CD8-positive, alpha-beta memory T cell (primary cell): ENCODE results near the gene ALG11. TPM values are rescaled to one million over a fixed set of nuclear protein-coding genes. Genes with fewer than 3 reads are reported as not detected.

Experiments
- CTCF ChIA-PET: fragments of 350-600 bp; sonication (Branson Sonifier 250); formaldehyde crosslinking; loops from one replicate; lab custom pipeline; 2021; ENCODE audit warnings: antibody characterized with exemption; lab: Charles Lee
- POLR2A ChIA-PET: fragments of 350-600 bp; sonication (Branson Sonifier 250); formaldehyde crosslinking; loops from one replicate; lab custom pipeline; 2021; ENCODE audit warnings: antibody characterized with exemption; lab: Charles Lee
- DNase-seq, 5 donors: peaks; one replicate each; pipeline versions ENCODE4 v3.0.0 to v3.0.0-alpha.2; 2020 to 2022; ENCODE audit warnings: mixed read lengths in 1 of 5
- H3K27ac ChIP-seq: one replicate; pipeline ENCODE4 v1.7.0; 2013; ENCODE audit warnings: low read depth, mild to moderate bottlenecking, low read length, moderate library complexity
- H3K27me3 ChIP-seq: 2 replicates; pipeline ENCODE4 v1.7.0; 2013; ENCODE audit warnings: low read length, mild to moderate bottlenecking; ENCODE audit not compliant: insufficient read depth, poor library complexity, severe bottlenecking
- H3K36me3 ChIP-seq: 2 replicates; pipeline ENCODE4 v1.7.0; 2013; ENCODE audit warnings: mild to moderate bottlenecking, low read length, moderate library complexity; ENCODE audit not compliant: insufficient read depth
- H3K4me1 ChIP-seq: 2 replicates; pipeline ENCODE4 v1.7.0; 2013; ENCODE audit warnings: mild to moderate bottlenecking, low read length, moderate library complexity; ENCODE audit not compliant: insufficient read depth
- H3K4me3 ChIP-seq: 2 replicates; pipeline ENCODE4 v1.7.0; 2013; ENCODE audit warnings: mild to moderate bottlenecking, low read length
- H3K9me3 ChIP-seq: 2 replicates; pipeline ENCODE4 v1.7.0; 2013; ENCODE audit warnings: mild to moderate bottlenecking, low read length
- H3K27ac Mint-ChIP-seq, 8 donors: one replicate each; pipeline ENCODE4 v1.8.0; 2020 to 2021; ENCODE audit warnings: mixed read lengths in 8 of 8, mild to moderate bottlenecking in 6 of 8, inconsistent platforms in 3 of 8, moderate library complexity in 3 of 8
- H3K27me3 Mint-ChIP-seq, 2 donors: one replicate each; pipeline ENCODE4 v1.8.0; 2020 to 2021; ENCODE audit warnings: mixed read lengths in 2 of 2, mild to moderate bottlenecking in 1 of 2, moderate library complexity in 1 of 2
- H3K36me3 Mint-ChIP-seq, 3 donors: one replicate each; pipeline ENCODE4 v1.8.0; 2020 to 2021; ENCODE audit warnings: mixed read lengths in 3 of 3, inconsistent platforms in 1 of 3, mild to moderate bottlenecking in 1 of 3
- H3K4me1 Mint-ChIP-seq, 3 donors: one replicate each; pipeline ENCODE4 v1.8.0; 2020 to 2021; ENCODE audit warnings: mixed read lengths in 3 of 3, inconsistent platforms in 1 of 3, mild to moderate bottlenecking in 1 of 3
- H3K4me3 Mint-ChIP-seq, 7 donors: one replicate each; pipeline ENCODE4 v1.8.0; 2020 to 2021; ENCODE audit warnings: mixed read lengths in 7 of 7, mild to moderate bottlenecking in 6 of 7, moderate library complexity in 4 of 7, inconsistent platforms in 2 of 7
- H3K9me3 Mint-ChIP-seq, 5 donors: one replicate each; pipeline ENCODE4 v1.8.0; 2020 to 2022; ENCODE audit warnings: mixed read lengths in 5 of 5, mild to moderate bottlenecking in 3 of 5, moderate library complexity in 2 of 5, inconsistent platforms in 1 of 5
- polyA plus RNA-seq: library from polyadenylated mRNA; unstranded; fragments of 300-500 nt; fragmentation: Illumina TruSeq; gene quantifications from one replicate; pipeline ENCODE4 v1.2.3, GENCODE V29; 2021
- total RNA-seq, 2 experiments: library from RNA; stranded (reverse); gene quantifications; one replicate each; pipeline ENCODE4 v1.2.3, GENCODE V29; 2021

Gene ALG11
- total and polyA plus RNA-seq, 3 experiments from 2014 or later: 28.7 to 32.5 (median 30.3) TPM

GRCh38 chr13:51988988-51989618 is 23.1 kb upstream of the ALG11 start:
- peaks cover 0 to 3% (median 2%) of the 10 kb centered on the region in 3 donors for H3K36me3 Mint-ChIP-seq

GRCh38 chr13:51993713-51994112 is 18.5 kb upstream of the ALG11 start:
- H3K27ac Mint-ChIP-seq: no peak overlapping the region
- ChIA-PET CTCF (no interaction called here), POLR2A (no interaction called here)
- no peak overlapping the region for H3K4me3 ChIP-seq
- no peaks in the 10 kb centered on the region for H3K9me3 Mint-ChIP-seq
- H3K36me3 Mint-ChIP-seq: no peaks in the 10 kb centered on the region
- peak overlapping the region; percentile 22 for H3K27ac ChIP-seq
- no peaks in the 10 kb centered on the region for H3K4me1 ChIP-seq
- no peak overlapping the region for H3K4me3 Mint-ChIP-seq
- H3K27me3 Mint-ChIP-seq: peaks cover 7 to 14% of the 10 kb centered on the region in 2 donors
- no peak for DNase-seq
- H3K36me3 ChIP-seq: no peaks in the 10 kb centered on the region
- no peaks in the 10 kb centered on the region for H3K4me1 Mint-ChIP-seq
- no peaks in the 10 kb centered on the region for H3K9me3 ChIP-seq
- H3K27me3 ChIP-seq: no peaks in the 10 kb centered on the region

More at GRCh38 chr13:51988988-51989618, 23.1 kb upstream of the ALG11 start:
- Mint-ChIP-seq H3K9me3 (peaks cover 0 to 5% (median 2%) of the 10 kb centered on the region in 5 donors), H3K27ac (no peak overlapping the region), H3K4me1 (no peaks in the 10 kb centered on the region), H3K27me3 (peaks cover 16 to 34% of the 10 kb centered on the region in 2 donors), H3K4me3 (no peak overlapping the region)
- H3K4me3 ChIP-seq: no peak overlapping the region
- H3K27me3 ChIP-seq: no peaks in the 10 kb centered on the region
- ChIA-PET CTCF (no interaction called here), POLR2A (no interaction called here)
- H3K36me3 ChIP-seq: no peaks in the 10 kb centered on the region
- H3K4me1 ChIP-seq: no peaks in the 10 kb centered on the region
- H3K9me3 ChIP-seq: no peaks in the 10 kb centered on the region
- no peak for DNase-seq
- no peak overlapping the region for H3K27ac ChIP-seq

GRCh38 chr13:51995677-51996551 is 16.3 kb upstream of the ALG11 start:
- Mint-ChIP-seq H3K36me3 (no peaks in the 10 kb centered on the region), H3K27ac (peak overlapping the region in 1 of 8 donors; percentile 52), H3K4me3 (no peak overlapping the region), H3K4me1 (no peaks in the 10 kb centered on the region), H3K9me3 (no peaks in the 10 kb centered on the region), H3K27me3 (peaks cover 9 to 27% of the 10 kb centered on the region in 2 donors)
- Histone ChIP-seq H3K27ac (peak overlapping the region; percentile 47), H3K36me3 (no peaks in the 10 kb centered on the region), H3K4me3 (no peak overlapping the region), H3K4me1 (no peaks in the 10 kb centered on the region), H3K27me3 (no peaks in the 10 kb centered on the region), H3K9me3 (no peaks in the 10 kb centered on the region)
- DNase-seq: no peak
- CTCF ChIA-PET: no interaction called here
- POLR2A ChIA-PET: no interaction called here

- Histone ChIP-seq H3K9me3 (no peaks in the 10 kb centered on the region), H3K27me3 (no peaks in the 10 kb centered on the region), H3K4me3 (no peak overlapping the region), H3K27ac (no peak overlapping the region), H3K4me1 (no peaks in the 10 kb centered on the region), H3K36me3 (no peaks in the 10 kb centered on the region)
- Mint-ChIP-seq H3K36me3 (no peaks in the 10 kb centered on the region), H3K9me3 (no peaks in the 10 kb centered on the region), H3K4me3 (no peak overlapping the region), H3K27ac (no peak overlapping the region), H3K27me3 (peaks cover 8 to 30% of the 10 kb centered on the region in 2 donors), H3K4me1 (no peaks in the 10 kb centered on the region)
- no peak for DNase-seq
- ChIA-PET POLR2A (no interaction called here), CTCF (no interaction called here)
Measured at GRCh38 chr13:51996641-51997040, 15.6 kb upstream of the ALG11 start.

- H3K4me1 Mint-ChIP-seq: no peaks in the 10 kb centered on the region
- ChIA-PET POLR2A (no interaction called here), CTCF (no interaction called here)
- DNase-seq: no peak
- H3K27ac ChIP-seq: no peak overlapping the region
- H3K36me3 ChIP-seq: no peaks in the 10 kb centered on the region
- H3K27me3 Mint-ChIP-seq: peaks cover 8 to 30% of the 10 kb centered on the region in 2 donors
- no peaks in the 10 kb centered on the region for H3K36me3 Mint-ChIP-seq
- no peak overlapping the region for H3K4me3 Mint-ChIP-seq
- H3K9me3 ChIP-seq: no peaks in the 10 kb centered on the region
- H3K27ac Mint-ChIP-seq: no peak overlapping the region
- H3K9me3 Mint-ChIP-seq: no peaks in the 10 kb centered on the region
- no peaks in the 10 kb centered on the region for H3K27me3 ChIP-seq
- H3K4me1 ChIP-seq: no peaks in the 10 kb centered on the region
- H3K4me3 ChIP-seq: no peak overlapping the region
Measured at GRCh38 chr13:51997186-51997585, 15.0 kb upstream of the ALG11 start.

- H3K27me3 Mint-ChIP-seq: peaks cover 8 to 30% of the 10 kb centered on the region in 2 donors
- Histone ChIP-seq H3K4me1 (no peaks in the 10 kb centered on the region), H3K9me3 (no peaks in the 10 kb centered on the region), H3K27me3 (no peaks in the 10 kb centered on the region), H3K36me3 (no peaks in the 10 kb centered on the region), H3K27ac (no peak overlapping the region), H3K4me3 (no peak overlapping the region)
- H3K9me3 Mint-ChIP-seq: no peaks in the 10 kb centered on the region
- no peaks in the 10 kb centered on the region for H3K36me3 Mint-ChIP-seq
- CTCF ChIA-PET: interaction anchor here (2.3 kb wide), 1 partner anchor 130 kb away, joined by 10 read pairs; the partner anchor contains the start of gene NEK5
- H3K27ac Mint-ChIP-seq: no peak overlapping the region
- no peak overlapping the region for H3K4me3 Mint-ChIP-seq
- H3K4me1 Mint-ChIP-seq: no peaks in the 10 kb centered on the region
- POLR2A ChIA-PET: no interaction called here
- no peak for DNase-seq
Measured at GRCh38 chr13:51997641-51998330, 14.4 kb upstream of the ALG11 start.

GRCh38 chr13:51998723-51999509 is 13.3 kb upstream of the ALG11 start:
- DNase-seq: no peak
- Mint-ChIP-seq H3K4me3 (no peak overlapping the region), H3K36me3 (no peaks in the 10 kb centered on the region), H3K27me3 (peaks cover 6 to 30% of the 10 kb centered on the region in 2 donors), H3K9me3 (no peaks in the 10 kb centered on the region), H3K27ac (peak overlapping the region in 1 of 8 donors; percentile 16), H3K4me1 (no peaks in the 10 kb centered on the region)
- Histone ChIP-seq H3K9me3 (no peaks in the 10 kb centered on the region), H3K27ac (no peak overlapping the region), H3K4me1 (no peaks in the 10 kb centered on the region), H3K36me3 (no peaks in the 10 kb centered on the region), H3K4me3 (no peak overlapping the region), H3K27me3 (no peaks in the 10 kb centered on the region)
- ChIA-PET CTCF (interaction anchor here (1.7 to 2.3 kb wide), 2 partner anchors 13 to 129 kb away, joined by 4 to 10 read pairs; partner anchors contain the start of genes ALG11, ATP7B and NEK5), POLR2A (no interaction called here)
